HG03558 (cell line): ENCODE measurements around the gene BCAP31.
"Not testable (repeated sequence)": the region's sequence is repeated elsewhere in the genome, so short reads cannot be mapped to it uniquely, and the experiment has no call there.

ENCODE experiments used
- ATAC-seq: cut with Tn5 transposase; IDR thresholded peaks from one replicate; pipeline ENCODE4 v1.9.1; 2021; ENCODE audit warnings: moderate number of reproducible peaks; ENCODE audit not compliant: unreplicated experiment; ENCODE audit errors: extremely low read depth

Gene BCAP31

GRCh38 chrX:153719238-153719637 is 4.9 kb downstream of the BCAP31 start:
- no peak for ATAC-seq

GRCh38 chrX:153717445-153717844 is 6.7 kb downstream of the BCAP31 start:
- no peak for ATAC-seq

GRCh38 chrX:153714256-153714655 is 9.9 kb downstream of the BCAP31 start:
- no peak for ATAC-seq

GRCh38 chrX:153709726-153710674 is 14.2 kb downstream of the BCAP31 start:
- no peak for ATAC-seq

DNA sequence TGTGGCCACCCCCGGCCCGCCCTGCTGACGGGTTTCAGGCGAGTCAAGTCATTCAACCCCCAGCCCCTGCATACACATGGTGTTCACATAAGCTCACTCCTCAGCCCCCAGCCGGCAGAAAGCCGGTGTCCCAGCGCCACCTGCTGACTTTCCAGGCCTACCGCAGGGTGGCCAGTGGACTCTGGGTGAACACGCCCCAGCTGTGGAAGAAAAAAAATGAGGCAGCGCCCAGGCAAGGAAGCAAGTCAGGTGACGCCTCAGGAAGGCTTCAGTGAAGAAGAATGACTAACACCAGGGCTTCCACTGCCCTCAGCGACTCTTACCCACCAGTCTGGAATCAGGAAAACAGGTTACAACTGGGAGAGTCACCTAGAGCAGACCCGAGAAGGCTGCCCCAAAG is 15.8 kb downstream of the BCAP31 start:
- ATAC-seq, result no peak

GRCh38 chrX:153707406-153707805 is 16.8 kb downstream of the BCAP31 start:
- no peak for ATAC-seq

- no peak for ATAC-seq
Measured at GRCh38 chrX:153706799-153707198, 17.4 kb downstream of the BCAP31 start.

- ATAC-seq, result not testable (repeated sequence)
Measured at GRCh38 chrX:153705403-153706060, 18.7 kb downstream of the BCAP31 start.

GRCh38 chrX:153704631-153705402 is 19.4 kb downstream of the BCAP31 start:
- ATAC-seq, result not testable (repeated sequence)

DNA sequence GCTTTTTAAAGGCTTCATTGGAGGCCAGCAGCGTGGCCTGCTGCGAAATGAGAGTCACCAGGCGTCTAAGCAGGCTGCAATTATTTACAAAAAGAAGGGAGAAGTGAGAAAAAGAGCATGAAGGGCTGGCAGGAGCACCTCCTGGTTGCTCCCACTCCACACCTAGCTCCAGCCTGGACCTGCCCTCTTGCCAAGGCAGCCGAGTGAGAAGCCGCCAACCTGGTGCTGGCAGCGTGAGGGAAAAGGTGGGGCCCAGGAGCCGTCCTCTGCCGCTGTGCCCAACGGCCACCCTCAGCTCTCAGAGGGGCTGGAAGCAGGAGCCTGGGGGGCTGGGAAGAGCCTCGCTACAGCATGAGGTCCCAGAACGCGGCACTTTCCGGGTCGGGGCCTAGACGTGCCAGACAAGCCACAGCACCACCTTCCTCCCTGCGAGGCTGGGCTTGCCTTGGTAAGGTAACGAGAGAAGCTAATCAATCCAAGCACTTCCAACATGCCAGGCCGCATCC is 20.1 kb downstream of the BCAP31 start:
- no peak for ATAC-seq

- no peak for ATAC-seq
Measured at GRCh38 chrX:153703036-153703370, 21.2 kb downstream of the BCAP31 start.

DNA sequence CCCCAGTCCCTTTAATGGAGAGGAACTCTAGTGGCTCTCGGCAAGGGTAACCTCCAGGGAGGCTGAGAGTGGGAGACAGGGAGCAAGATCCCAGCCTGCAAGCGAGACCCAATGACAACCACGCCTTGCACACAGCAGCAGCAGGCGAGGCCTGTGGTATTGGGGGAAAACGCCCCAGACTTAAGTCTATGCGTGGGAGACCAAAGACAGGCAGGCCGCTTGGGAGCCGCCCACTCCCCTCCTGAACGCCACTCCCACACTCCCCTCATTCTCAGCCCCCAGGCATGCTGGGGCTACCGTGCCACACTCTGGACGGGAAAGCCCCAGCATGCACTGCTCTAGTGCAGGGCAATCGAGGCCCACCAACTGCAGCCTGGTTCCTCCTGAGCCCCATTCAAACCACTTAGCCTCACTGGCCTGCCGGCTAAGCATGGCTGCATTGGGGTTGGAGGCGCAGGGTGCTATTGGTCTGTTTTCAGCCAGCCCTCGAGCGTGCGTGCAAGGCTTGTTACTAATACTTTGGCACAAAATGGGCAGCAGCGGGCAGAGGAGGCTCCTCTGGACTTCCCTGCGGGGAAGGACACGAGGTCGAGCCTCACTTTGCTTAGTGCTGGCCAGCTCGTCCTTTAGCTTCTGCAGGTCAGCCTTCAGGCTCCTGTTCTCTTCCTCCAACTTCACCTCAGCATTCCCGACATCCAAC is 21.7 kb downstream of the BCAP31 start:
- no peak for ATAC-seq

DNA sequence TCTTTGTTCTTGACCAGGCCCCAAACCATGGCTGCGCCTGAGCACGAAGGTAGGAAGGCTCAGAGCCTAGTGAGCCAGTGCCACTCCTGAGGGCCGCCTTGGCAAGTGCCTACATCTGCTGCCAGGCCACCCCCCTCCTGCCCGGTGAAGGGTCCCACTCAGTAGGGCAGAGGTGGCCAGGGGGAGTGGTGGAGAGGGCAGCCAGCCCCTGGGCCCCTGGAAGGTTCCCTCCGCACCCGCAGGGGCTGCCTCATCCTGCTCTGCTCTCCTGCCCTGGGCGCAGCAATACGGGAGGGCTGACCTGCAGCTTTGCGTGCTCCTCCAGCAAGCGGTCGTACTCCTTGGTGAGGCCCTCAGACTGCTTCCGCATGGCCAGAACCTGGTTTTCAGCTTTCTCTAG is 22.5 kb downstream of the BCAP31 start:
- no peak for ATAC-seq

DNA sequence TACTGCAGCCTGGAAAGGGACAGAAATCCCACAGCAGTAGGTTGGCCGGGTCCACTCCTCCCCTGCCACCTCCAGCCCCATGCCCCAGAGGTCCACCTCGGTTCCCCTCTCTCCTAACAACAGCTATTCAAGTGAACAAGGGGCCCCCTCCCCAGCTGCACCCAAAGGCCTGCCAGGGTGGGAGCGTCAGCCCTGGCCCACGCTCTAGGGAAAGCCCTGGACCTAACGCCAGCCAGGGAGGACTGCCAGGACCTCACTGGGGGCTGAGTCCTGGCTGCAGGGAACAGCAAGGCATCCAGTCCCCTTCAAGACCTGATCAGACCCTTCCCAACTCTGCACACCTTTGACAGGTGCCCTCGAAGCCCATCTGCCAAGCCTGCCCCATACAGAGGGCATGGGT is 23.2 kb downstream of the BCAP31 start:
- ATAC-seq, result no peak

DNA sequence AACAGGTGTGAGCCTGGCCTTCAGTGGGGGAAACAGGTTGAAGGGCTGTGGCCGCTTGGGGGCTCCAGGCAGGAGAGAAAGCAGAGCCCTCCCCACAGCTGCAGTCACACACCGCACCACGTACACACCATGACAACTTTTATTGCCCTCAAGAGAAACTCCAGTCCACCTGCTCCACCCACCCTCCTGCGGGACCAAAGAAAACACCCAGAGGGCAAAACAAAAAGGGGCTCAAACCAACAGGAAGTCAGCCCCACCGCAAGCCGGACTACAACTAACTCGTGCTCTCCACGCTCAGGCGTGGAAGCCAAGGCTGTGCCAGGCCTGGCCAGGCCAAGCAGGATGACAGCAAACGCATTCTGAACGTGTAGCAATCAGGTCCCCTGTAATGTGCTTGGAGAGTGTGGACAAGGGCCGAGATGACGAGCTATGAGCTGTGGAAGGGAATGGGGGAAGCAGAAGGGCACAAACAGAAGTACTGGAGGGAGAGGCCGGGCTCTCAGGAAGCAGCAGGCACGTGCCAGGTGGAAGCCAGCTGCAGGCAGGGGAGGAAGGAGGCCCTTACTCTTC is 23.7 kb downstream of the BCAP31 start:
- ATAC-seq, result no peak

DNA sequence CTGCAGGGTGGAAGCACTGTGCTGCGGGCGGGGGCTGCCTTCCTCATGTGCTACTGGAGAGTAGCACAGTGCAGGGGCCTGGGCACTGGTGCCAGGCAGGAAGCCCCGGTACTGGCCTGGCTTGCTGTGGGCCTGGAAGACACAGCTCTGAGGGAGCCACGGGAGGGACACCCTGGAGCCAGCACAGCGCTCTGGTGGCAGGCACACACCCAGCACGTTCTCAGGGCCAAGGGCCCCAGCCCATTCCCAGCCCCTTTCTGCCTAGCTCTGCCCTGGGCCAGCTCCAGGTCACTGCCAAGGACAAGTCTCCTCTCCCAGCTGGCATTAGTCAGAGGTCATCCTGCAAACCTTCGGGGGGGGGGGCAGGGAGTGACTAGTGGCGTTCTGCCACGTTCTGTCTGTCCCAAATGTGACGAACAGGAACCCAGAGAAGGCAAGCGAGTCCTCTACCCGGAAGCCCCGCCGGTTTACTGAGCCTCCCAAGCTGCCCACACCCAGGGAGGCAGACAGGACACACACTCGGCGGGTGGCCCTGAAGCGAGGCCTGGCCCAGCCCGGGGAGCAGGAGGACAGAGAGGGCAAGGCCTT is 24.3 kb downstream of the BCAP31 start:
- not testable (repeated sequence) for ATAC-seq

GRCh38 chrX:153699210-153699783 is 24.9 kb downstream of the BCAP31 start:
- ATAC-seq, result not testable (repeated sequence)

DNA sequence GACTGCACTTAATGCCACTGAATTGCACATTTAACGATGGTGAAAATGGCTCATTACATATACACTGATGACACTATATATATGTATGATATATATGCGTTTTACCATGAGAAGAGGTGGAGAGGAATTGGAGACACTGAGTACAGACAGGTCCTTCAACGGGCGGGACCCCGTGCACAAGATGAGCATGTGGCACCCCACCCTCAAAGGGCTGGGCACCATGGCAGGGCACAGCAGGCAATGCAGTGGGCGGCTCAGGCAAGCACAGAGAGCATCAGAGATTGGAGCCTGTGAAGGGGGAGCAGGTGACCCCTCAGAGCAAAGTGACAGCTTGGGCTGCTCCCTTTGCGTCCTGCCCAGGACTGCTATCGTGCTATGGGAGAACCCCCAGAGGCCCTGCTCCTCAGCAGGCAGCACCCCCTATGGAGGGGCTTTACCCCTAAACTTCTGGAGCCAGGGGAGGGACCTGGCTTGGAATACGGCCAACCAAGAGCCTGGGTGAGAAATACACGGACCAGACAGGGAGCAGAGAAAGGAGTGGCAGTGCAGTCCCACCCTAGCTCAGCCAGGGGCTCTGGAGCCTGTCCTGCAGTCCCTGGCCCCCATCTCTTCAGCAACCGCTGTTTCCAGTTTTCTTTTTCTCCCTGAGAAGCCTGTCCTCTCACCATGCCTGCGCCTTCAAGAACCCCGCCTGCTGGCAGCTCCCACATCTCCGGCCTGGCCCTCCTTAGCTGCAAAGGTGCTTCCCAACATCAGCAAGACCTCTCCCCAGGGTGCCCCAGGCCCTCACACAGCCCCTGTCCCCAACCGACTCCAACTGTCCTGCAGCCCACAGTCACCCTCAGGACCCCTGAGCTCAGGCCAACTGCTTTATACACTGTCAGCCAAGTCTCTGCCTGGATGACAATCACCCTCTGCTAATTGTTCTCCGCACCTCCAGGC is 26.0 kb downstream of the BCAP31 start:
- no peak for ATAC-seq
